GM19438 (cell line): ENCODE data around the gene LRMDA.

Experiments used
- ATAC-seq: cut with Tn5 transposase; IDR thresholded peaks from one replicate; pipeline ENCODE4 v1.9.1; 2021; ENCODE audit warnings: low read depth; ENCODE audit not compliant: unreplicated experiment

Gene LRMDA

DNA sequence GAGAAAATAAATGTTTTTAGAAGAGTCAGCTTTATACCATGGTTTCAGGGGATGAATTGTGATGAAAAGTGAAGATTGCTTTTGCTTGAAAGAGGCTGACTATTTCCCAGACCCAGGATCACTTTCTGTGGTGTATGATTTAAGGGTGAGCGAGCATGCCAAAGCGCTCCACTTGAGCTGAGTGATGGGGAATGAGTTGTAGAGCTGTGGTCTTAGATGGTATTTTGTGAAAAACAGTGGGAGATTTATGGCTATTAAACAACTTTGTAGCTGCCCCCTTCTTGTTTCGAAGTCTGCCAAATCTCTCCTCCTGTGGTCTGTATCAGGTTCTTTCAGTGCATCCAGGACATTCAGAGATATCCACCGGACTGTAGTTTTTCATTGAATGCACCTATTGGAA is 888.2 kb downstream of the LRMDA start:
- no peak for ATAC-seq

DNA sequence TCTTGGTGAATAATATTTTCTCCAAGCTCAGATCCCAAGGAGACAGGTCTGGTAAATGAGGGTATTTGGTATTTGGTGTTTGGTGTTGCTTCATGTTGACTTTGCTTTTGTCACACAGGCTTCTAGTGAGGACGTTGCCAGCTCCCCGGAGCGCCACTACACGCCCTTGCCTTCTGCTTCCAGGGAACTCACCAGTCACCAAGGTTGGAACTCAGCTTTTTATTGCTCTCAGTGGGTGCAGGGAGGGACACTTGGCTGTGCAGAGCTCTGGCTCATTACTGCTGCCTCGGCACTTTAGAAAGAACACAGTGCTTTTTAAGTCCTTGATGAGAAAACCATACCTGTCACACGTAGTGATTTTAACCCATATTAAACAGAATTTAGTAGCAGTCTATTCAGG is 892.9 kb downstream of the LRMDA start:
- ATAC-seq = no peak

DNA sequence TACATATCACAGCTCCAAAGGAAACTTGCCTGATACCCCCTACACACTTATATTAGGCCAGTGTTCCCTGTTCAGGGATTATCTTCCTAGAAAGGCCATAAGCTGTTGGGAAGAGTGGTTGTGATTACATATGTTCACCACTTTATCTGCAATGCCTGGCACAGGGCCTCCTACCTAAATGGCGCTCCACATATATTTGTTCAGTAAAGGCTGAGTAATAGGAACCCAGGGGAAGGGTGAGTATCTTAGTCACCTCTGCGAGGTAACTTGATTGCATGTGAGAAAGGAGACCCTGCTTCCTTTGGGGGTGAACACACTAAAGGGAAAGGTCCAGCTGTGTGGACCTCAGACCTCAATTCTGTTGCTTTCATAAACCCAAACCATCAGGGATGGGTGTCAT is 896.0 kb downstream of the LRMDA start:
- ATAC-seq = no peak

DNA sequence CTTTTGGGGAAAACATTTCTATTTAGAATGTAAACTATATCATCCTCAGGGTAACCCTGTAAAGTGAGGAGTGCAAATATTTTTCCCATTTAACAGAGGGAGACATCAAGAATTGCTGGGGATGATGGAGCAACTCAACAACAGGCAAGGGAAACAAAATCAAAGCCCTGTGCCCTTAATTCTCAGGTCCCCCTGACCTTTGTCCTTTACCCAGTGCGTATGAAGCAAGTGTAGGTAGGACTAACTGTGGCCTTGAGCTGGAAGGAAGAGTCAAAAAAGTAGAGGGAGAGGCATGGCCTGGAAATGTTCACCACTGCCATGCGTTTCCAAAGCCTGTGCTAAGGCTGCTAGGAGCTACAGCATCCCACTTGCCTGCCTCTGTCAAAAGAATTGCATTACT is 896.9 kb downstream of the LRMDA start:
- ATAC-seq = no peak

DNA sequence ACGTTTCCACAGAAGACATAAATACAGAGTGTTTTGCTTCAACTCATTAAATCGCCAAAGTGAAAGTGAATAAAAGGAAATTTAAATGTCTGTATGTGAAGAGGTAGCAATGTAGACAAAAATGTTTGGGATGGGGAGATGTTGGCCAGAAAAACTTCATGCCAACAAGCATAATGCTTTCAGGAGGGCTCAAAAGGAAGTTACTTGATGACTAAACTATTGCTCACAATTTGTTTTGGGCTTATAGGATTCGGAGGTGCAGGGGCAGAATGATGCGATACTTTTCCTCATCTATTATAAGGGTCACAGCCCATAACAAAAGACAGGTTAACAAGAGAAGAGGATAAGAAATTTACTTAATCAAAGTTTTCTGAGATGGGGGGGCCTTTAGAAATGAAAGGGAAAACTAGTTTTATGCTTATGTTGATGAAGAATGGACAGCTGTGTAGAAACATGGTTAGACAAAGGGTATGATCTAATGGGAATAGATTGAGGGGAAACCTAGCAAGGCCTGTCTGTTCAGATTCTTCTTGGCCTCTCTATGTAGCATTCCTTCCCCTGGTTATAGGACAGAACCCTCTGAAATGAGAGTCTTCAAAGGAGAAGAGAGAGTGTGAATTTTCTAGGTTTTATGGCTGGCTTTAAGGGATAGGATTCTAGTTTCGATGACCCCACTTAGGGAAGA is 898.6 kb downstream of the LRMDA start:
- ATAC-seq = no peak

DNA sequence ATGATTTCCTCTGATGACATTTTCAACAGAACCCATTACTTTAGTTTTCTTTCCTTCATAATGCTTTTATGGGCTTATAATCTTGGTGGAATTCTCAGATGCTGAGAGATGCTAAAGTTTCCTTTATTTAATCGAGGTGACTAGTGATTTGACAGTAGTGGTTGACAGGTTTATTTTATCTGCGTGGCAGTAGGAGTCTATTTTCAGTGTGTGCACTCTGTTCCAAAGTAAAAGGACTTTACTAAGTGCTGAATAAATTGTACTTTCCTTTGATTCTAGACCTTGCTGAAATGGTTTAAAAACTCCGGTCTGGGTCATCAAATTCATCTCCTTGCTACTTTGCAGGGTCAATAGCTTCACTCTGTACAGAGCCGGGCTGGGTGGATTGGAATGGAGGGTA is 900.3 kb downstream of the LRMDA start:
- no peak for ATAC-seq

DNA sequence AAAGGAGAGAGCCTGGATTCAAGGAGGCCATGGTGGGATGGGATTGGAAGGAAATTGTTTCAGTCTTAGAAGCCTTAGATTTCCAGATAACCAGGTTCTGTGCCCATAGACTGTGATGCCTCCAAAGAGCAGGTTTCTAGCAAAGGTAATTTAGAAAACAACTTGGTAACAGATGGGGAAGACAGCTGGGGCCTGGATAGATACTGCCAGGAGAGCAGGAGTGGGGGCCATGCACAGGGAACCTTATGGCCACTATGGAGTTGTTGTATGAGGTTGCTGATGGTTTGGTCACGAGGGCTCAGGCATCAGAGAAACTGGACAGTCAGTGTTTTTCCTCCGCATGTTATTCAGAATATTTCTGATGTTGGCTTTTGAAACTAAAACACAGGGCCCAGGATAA is 901.9 kb downstream of the LRMDA start:
- no peak for ATAC-seq

DNA sequence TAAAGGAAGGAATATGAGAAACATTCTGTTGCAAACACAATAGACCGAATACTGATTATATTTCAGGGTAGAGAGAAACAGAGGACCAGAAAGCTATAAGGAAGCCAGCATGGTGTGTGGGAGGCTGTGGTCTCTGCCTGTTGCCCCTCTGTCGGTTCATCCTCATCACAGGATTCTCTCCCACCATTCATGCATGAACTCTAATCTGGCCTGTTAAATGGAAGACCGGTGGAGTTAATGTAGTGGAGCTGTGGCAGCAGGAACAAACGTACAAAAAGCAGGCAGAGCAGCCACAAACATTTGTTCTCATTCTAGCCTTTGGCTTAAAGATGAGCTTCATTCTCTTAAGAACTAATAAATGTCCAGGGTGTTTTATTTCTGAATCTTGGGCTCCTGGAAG is 902.4 kb downstream of the LRMDA start:
- no peak for ATAC-seq

DNA sequence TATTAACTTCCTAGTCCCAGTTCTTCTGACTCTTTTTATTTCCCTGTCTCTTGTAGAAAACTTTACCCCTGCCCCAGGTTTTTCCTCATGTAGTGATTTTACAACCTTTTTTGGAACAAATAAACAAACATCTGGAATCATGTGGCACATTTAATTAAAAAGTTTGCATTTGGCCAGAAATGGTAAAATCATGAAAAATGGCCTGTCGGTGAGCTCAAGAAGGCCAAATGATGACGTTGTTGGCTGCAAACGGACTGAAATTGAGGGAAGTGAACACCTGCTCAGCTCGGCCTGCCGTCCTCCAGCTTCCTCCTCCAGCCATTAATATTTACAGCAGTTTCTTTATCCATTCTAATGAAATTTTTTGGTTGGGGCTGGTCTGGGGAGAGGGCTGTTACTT is 902.8 kb downstream of the LRMDA start:
- ATAC-seq = no peak

DNA sequence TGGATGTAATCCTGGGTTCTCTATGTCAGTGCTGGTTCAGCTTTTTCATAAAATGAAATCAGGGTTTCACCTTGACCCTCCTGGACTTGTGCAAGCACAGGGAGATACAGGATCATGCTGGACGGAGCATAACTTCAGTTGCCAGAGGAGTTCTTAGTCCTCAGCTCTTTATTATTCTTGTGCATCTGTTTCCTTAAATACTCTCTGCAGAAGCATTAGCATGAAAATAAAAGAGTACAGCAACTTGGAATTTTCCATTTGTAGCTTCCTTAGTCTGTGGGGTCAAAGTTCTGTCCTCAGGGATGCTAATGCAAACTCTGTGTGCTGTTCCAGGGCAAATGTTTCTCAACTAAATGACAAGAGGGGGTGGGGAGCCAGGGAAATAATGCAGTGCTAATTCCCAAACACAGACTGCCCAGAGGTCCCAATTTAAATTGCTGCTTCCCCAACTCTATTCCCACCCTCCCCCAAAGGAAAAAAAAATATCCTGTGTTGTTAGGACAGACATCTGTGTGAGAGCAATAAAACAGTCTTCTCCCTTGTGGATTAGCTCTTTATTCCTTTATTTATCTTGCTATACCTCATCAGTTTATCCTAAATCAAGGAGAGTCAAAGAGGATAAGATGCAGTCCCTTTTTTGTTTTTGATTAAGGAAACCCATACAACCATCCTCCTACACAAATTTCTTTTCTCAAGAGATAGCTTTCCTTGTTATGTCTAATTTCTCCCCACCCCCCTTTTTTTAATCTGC is 905.0 kb downstream of the LRMDA start:
- ATAC-seq = no peak

DNA sequence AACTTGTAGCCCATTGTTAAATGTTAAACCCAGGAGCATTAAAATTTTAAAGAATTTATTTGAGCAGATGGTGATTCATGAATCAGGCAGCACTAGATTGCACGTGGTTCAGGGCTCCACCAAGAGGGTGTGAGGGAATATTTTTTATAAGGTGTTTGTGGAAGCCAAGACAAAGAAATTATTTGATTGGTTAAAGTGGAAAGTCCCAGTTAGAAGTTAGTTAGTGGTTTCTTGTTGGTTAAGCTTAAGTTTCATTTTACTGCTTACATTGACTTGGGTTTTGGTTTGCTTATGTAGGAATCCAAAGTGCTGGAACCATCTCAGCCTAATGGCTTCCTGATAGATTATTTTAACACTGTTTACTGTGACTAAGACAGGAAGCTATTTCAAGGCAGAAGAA is 906.2 kb downstream of the LRMDA start:
- ATAC-seq = no peak

DNA sequence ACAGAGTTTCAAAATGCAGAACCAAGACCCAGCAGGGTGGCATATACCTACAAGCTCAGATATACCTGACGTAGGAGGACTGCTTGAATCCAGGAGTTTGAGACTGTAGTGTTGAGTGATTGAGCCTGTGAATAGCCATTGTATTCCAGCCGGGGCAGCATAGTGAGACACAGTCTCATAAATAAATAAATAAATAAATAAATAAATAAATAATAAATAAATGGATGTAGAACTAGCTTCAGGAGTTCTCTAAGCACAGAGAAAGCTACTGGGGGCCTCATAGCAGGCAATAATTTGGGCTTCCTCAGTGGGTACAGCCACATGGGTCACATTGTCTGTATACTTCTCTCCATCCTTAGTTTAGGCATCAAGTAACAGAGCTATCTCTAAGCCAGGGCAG is 906.8 kb downstream of the LRMDA start:
- ATAC-seq = no peak

DNA sequence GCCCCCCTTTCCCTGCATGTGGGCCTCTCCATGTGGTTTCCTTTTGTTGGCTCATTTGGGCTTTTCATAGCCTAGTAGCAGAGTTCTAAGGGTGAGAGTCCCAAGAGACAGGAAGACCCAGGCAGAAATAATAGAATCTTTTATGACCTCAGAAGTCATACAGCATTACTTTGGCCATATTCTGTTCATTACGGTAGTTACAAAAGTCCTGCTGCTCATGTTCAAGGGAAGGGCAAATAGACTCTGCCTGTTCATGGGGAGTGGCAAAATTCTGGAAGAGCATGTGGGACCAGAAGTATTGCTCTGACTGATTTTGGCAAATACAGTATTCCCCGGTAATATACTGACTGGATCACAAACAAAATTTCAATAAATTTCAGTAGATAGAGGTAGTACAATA is 910.3 kb downstream of the LRMDA start:
- no peak for ATAC-seq

DNA sequence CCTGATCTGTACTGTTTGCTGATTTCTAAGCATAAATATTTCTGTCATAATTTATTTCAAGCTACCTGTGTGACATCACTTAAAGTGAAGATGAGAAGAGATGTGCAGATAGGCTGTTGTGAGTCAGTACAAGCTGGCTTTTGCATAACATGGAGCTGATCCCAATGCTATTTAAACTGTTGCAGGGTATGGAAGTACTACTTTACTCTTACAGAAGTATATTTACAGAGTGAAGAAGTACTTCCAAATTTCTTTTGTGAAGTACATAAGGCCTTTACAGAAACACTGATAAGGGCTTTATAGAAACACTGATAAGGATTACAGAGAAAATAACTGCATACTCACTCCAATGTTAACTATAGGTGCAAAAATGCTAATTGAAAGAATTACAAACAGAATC is 911.6 kb downstream of the LRMDA start:
- ATAC-seq = no peak

DNA sequence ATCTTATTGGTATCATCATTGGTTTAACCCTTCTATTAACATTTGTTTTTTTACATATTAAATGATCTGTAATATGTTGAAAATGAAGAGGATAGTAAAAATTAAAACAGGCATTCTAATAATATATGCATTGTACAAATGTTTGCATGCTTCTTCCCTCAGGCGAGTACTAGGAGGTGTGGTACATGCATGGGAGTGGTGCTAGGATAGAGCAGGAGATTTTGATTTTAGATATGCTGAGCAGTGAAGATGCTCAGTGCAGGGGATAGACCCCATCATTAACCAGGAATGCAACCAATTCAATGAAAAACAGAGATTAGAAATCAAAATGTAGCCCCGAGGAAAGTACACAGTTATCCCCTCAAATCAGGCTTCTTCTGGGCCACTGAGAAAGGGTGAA is 916.4 kb downstream of the LRMDA start:
- ATAC-seq = no peak

DNA sequence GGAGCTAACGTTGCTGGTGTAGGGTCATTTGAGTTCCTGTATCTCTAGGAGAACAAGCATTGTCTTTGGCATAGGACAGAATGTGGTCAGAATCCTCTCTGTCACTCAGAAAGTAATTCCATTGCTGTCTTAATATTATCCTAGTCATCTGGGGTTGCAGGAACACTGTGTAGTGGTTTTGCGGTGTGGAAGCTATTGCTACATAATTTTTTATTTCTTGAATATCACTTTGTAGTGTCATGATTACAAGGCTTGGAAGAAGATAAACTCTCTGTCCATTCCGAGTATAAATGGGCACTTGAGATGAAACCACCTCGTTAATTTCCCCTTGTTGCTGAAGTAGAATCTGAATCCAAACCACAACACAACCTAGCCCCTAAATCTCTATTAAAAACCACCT is 919.2 kb downstream of the LRMDA start:
- no peak for ATAC-seq

DNA sequence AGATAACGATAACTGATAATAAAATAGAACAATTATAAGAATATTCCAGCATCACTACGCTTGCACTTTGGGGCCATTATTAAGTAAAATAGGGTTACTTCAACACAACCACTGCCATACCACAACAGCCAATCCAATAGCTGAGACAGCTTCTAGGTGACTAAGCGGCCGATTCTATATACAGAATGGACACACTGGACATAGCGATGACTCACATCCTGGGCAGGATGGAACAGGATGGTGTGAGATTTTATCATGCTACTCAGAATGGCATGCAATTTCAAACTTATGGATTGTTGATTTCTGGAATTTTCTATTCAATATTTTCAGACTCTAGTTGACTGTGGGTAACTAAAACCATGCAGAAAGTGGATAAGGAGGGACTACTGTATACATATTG is 920.9 kb downstream of the LRMDA start:
- ATAC-seq = no peak

DNA sequence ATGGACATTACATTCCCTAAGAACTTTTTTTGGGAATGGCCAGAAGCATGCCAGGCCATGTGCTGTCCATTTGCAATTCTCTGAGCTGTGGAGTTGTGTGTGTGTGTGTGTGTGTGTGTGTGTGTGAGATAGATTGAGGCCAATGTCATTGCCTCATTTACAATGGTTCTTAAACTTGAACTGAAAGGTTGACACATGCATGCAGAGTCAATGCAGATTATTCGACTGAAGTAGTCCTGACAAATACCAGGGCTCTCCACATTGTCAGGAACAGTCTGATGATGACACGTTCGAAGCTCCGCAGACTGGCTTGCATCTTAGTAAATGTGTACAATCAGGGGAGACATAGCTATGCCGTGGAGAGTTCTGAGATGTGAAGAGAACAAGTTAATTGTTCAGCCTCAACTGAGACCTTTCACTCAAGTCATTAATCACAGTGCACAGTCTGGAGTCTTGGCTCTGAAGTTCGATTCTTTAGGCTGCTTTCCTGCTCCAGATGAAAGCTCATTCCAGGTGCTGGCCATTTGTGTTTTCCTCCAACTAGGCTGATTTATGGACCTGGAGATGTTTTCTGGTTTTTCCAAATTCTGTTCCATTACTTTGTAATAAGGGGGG is 921.9 kb downstream of the LRMDA start:
- ATAC-seq = no peak

DNA sequence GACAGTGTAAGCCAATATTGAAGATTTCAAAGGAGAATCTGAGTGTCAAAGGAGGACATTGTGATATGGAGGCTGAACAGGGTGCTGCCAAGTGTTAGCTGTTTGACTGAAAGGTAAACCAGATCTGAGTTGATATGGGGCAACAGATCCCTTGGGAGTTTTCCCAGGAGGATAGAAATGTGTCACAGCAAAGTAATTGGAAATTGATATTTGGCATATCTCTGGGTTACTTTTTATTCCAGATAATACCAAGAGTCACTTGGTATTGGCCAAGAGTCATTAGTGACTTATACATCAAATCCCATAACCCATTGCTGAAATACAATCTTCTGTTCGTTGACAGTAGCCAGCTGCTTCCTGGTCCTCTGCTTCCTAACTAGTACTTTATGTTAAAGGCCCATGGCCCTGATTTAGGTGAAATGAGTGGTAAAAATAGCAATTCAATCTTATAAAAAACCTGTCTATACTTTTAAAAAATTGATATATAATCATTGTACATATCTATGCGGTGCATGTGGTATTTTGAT is 922.9 kb downstream of the LRMDA start:
- ATAC-seq = no peak

DNA sequence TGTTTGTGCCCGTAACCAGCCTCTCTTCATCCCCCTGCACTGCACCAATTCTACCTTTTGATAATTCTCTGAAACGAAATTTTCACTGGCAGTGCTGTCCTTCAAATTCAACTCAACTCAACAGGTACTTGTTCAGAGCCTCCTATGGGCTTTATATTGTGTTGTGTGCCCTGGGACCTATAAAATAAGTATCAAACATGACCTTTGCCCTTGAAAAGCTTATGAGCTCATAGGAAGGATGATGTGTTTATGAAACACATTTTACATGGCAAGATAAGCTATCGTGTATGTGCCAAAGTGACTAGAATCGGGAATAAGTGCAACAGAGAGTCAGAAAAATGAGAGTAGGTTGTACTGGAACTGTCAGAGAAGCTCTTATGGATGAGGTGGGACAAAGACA is 923.5 kb downstream of the LRMDA start:
- no peak for ATAC-seq

DNA sequence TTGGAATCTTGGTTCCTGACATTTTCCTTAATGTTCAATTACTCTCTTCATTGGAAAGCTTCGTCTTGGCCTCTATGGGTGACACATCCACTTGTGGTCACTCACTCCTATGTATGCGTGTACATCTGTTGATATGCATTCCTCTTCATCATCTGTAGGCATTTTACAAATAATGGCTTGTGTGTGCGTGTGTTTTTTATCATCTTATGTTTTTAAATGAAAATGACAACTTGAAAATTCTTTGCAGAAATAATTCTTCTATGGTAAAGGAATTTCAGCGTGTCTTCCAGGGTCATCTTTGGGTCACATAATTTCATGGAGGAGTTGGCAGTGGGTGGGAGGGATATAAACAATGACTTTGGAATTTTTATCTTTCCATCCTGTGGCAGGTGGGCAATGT is 925.1 kb downstream of the LRMDA start:
- ATAC-seq = no peak
